ENCODE results near the gene LSM3.

DNA sequence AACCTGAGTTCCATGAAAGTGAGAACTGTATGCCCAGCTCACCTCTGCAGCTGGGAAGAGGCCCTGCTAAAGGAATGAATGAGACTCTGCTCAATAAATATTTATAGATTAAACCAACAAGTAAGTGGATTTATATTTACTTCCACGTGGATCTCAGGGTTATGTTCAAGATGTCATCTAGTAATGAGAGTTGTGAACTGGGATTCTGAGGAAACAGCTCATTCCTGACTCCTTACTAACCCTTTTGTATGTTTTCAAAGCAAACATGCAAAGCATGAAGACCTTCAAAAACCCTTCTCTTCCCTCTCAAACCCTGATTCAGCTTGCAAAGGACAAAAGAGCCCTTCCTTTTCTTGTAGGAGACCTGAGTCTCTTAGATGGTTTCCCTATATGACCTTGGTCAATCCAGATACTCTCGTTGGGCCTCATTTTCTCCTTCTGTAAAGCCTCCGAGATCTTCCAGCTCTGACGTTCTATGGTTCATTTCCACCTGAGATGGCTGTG is 53.4 kb downstream of the LSM3 start:
- TF ChIP-seq EZH2 (IDR thresholded peaks at IDR 0.05; ENCODE audit: insufficient read depth, low read length), result no peak
- TF ChIP-seq, protein P1, sequence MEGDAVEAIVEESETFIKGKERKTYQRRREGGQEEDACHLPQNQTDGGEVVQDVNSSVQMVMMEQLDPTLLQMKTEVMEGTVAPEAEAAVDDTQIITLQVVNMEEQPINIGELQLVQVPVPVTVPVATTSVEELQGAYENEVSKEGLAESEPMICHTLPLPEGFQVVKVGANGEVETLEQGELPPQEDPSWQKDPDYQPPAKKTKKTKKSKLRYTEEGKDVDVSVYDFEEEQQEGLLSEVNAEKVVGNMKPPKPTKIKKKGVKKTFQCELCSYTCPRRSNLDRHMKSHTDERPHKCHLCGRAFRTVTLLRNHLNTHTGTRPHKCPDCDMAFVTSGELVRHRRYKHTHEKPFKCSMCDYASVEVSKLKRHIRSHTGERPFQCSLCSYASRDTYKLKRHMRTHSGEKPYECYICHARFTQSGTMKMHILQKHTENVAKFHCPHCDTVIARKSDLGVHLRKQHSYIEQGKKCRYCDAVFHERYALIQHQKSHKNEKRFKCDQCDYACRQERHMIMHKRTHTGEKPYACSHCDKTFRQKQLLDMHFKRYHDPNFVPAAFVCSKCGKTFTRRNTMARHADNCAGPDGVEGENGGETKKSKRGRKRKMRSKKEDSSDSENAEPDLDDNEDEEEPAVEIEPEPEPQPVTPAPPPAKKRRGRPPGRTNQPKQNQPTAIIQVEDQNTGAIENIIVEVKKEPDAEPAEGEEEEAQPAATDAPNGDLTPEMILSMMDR (IDR thresholded peaks at IDR 0.05; ENCODE audit: insufficient read depth, low read depth, low read length), result no peak

All from astrocyte (in vitro differentiated cells and primary cell).